Measurements from ENCODE around the gene ABCA3.

GRCh38 chr16:2331199-2331930 lies 9.2 kb downstream of the ABCA3 start:
- TF ChIP-seq CTCF (IDR thresholded peaks at IDR 0.05; ENCODE audit: low read length) (no peak), EZH2 (IDR thresholded peaks at IDR 0.05; ENCODE audit: borderline replicate concordance, low read length) (no peak)

Measured in OCI-LY1 (cell line).